ENCODE results near the gene FLNB. TPM values are rescaled to one million over a fixed set of nuclear protein-coding genes. Genes with fewer than 3 reads are reported as not detected.
A peak's percentile ranks its signal among the peaks of the same experiment; 100 is the strongest.
"Not testable (repeated sequence)": the region's sequence is repeated elsewhere in the genome, so short reads cannot be mapped to it uniquely, and the experiment has no call there.

The FLNB gene
- total RNA-seq, 2 donors from 2014 or later, result 37.6 to 59.6 TPM

- H3K27me3 ChIP-seq, result no peaks in the 10 kb centered on the region
- peak overlapping the region; percentile 43 to 48 for H3K27ac ChIP-seq
- H3K4me3 ChIP-seq, result no peak overlapping the region
- no peaks in the 10 kb centered on the region for H3K36me3 ChIP-seq
- TF ChIP-seq CTCF (IDR thresholded peaks at IDR 0.05), result no peak
- no peaks in the 10 kb centered on the region for H3K9me3 ChIP-seq
- H3K4me1 ChIP-seq, result peaks cover 0 to 19% of the 10 kb centered on the region in 2 donors
- DNase-seq (ENCODE audit: low spot score), result no peak
Observed at GRCh38 chr3:58197588-58197987, 189.4 kb downstream of the FLNB start.

- no peak for TF ChIP-seq CTCF (IDR thresholded peaks at IDR 0.05)
- H3K4me1 ChIP-seq, result peaks cover 0 to 19% of the 10 kb centered on the region in 2 donors
- H3K4me3 ChIP-seq, result no peak overlapping the region
- H3K27me3 ChIP-seq, result no peaks in the 10 kb centered on the region
- no peak for DNase-seq (ENCODE audit: low spot score)
- no peaks in the 10 kb centered on the region for H3K9me3 ChIP-seq
- H3K36me3 ChIP-seq, result no peaks in the 10 kb centered on the region
- peak overlapping the region; percentile 43 to 48 for H3K27ac ChIP-seq
Observed at GRCh38 chr3:58198362-58198761, 190.1 kb downstream of the FLNB start.

- Histone ChIP-seq H3K9me3 (no peaks in the 10 kb centered on the region), H3K4me1 (peaks cover 0 to 19% of the 10 kb centered on the region in 2 donors), H3K27ac (peak overlapping the region; percentile 43 to 48), H3K36me3 (no peaks in the 10 kb centered on the region), H3K4me3 (no peak overlapping the region), H3K27me3 (no peaks in the 10 kb centered on the region)
- DNase-seq (ENCODE audit: low spot score), result no peak
- no peak for TF ChIP-seq CTCF (IDR thresholded peaks at IDR 0.05)
Observed at GRCh38 chr3:58198804-58199203, 190.6 kb downstream of the FLNB start.

- Histone ChIP-seq H3K36me3 (no peaks in the 10 kb centered on the region), H3K9me3 (no peaks in the 10 kb centered on the region), H3K4me1 (peaks cover 0 to 19% of the 10 kb centered on the region in 2 donors), H3K4me3 (no peak overlapping the region), H3K27me3 (no peaks in the 10 kb centered on the region), H3K27ac (peak overlapping the region in 1 of 2 donors; percentile 23)
- DNase-seq (ENCODE audit: low spot score), result no peak
- TF ChIP-seq CTCF (IDR thresholded peaks at IDR 0.05), result no peak
Observed at GRCh38 chr3:58200121-58200709, 192.0 kb downstream of the FLNB start.

- no peaks in the 10 kb centered on the region for H3K27me3 ChIP-seq
- H3K4me1 ChIP-seq, result peaks cover 0 to 19% of the 10 kb centered on the region in 2 donors
- no peak for DNase-seq (ENCODE audit: low spot score)
- no peak for TF ChIP-seq CTCF (IDR thresholded peaks at IDR 0.05)
- H3K27ac ChIP-seq, result peak overlapping the region in 1 of 2 donors; percentile 23
- H3K36me3 ChIP-seq, result no peaks in the 10 kb centered on the region
- no peak overlapping the region for H3K4me3 ChIP-seq
- no peaks in the 10 kb centered on the region for H3K9me3 ChIP-seq
Observed at GRCh38 chr3:58200846-58201355, 192.7 kb downstream of the FLNB start.

- H3K27me3 ChIP-seq; H3K9me3 ChIP-seq; H3K36me3 ChIP-seq; H3K4me3 ChIP-seq; DNase-seq (ENCODE audit: low spot score): not testable (repeated sequence)
- H3K27ac ChIP-seq, result peak overlapping the region in 1 of 2 donors; percentile 23
- H3K4me1 ChIP-seq, result peaks cover 0 to 19% of the 10 kb centered on the region in 2 donors
Observed at GRCh38 chr3:58201451-58201850, 193.2 kb downstream of the FLNB start.

All from right atrium auricular region (tissue), 2 donors.